HCT116 (cell line): ENCODE data around the gene PPIG. TPM values are rescaled to one million over a fixed set of nuclear protein-coding genes. Genes with fewer than 3 reads are reported as not detected.

Source experiments
- ATAC-seq: fragments of 200-7000 bp; cut with Tn5 transposase; 2 replicates; pipeline ENCODE4 v1.9.1; 2020; ENCODE audit warnings: mild to moderate bottlenecking, moderate library complexity
- BruUV-seq: library from RNA; stranded (reverse); fragments of 400-500 nt; replicated peaks from 2 replicates; lab custom pipeline; 2021; lab: Mats Ljungman, UMichigan
- CTCF ChIA-PET: fragments of 300-600 bp; sonication (Branson Sonifier 250); formaldehyde crosslinking; loops from one replicate; lab custom pipeline; 2021; ENCODE audit warnings: antibody characterized with exemption; lab: Charles Lee
- POLR2A ChIA-PET: fragments of 300-600, 350-600 bp; sonication (Branson Sonifier 250); formaldehyde crosslinking; loops from one replicate; lab custom pipeline; 2021; ENCODE audit warnings: antibody characterized with exemption; lab: Charles Lee
- RAD21 ChIA-PET, 2 experiments: fragments of 300-600 bp; sonication (Branson Sonifier 250); formaldehyde crosslinking; loops; one replicate each; lab custom pipeline; 2023; ENCODE audit warnings: low total read pairs in 2 of 2; ENCODE audit not compliant: uncharacterized antibody in 2 of 2, unreplicated experiment in 2 of 2, low non-redundant PET in 1 of 2; lab: Charles Lee
- DNase-seq: peaks from one replicate; pipeline ENCODE4 v3.0.0-alpha.2; 2010; ENCODE audit warnings: low read depth, low spot score
- H2AFZ ChIP-seq: fragments of 200-600 bp; shearing (Covaris generic), sonication (generic); 2 replicates; pipeline ENCODE4 v1.6.1; 2017; ENCODE audit warnings: low read depth, mixed run types, mixed read lengths, antibody characterized with exemption, low read length; ENCODE audit not compliant: poor library complexity, severe bottlenecking
- H3K27ac ChIP-seq: 2 replicates; pipeline ENCODE4 v1.5.1; 2012; ENCODE audit warnings: low read depth, low read length
- H3K27me3 ChIP-seq: fragments of 200-600 bp; sonication (generic); 2 replicates; pipeline ENCODE4 v1.6.1; 2016; ENCODE audit warnings: mixed run types, low read length, mixed read lengths; ENCODE audit not compliant: insufficient read depth
- H3K36me3 ChIP-seq, 2 experiments: fragments of 200-500 bp in 1 of 2; fragments of 200-600 bp in 1 of 2; sonication (Bioruptor generic) in 1 of 2; sonication (generic) in 1 of 2; 2 replicates each; pipeline versions ENCODE4 v1.5.1 to v1.6.1; 2014 to 2016; ENCODE audit warnings: low read length in 2 of 2, inconsistent platforms in 1 of 2, mixed read lengths in 1 of 2, mixed run types in 1 of 2; ENCODE audit not compliant: insufficient read depth in 2 of 2, control insufficient read depth in 1 of 2
- H3K4me1 ChIP-seq, 2 experiments: fragments of 200-600 bp in 1 of 2; sonication (generic) in 1 of 2; 2 replicates each; pipeline versions ENCODE4 v1.5.1 to v1.6.1; 2012 to 2017; ENCODE audit warnings: low read length in 2 of 2, inconsistent platforms in 1 of 2, mild to moderate bottlenecking in 1 of 2, mixed read lengths in 1 of 2, mixed run types in 1 of 2, moderate library complexity in 1 of 2; ENCODE audit not compliant: insufficient read depth in 2 of 2, control insufficient read depth in 1 of 2
- H3K4me2 ChIP-seq: fragments of 200-600 bp; sonication (generic); 2 replicates; pipeline ENCODE4 v1.6.1; 2017; ENCODE audit warnings: mixed run types, low read length, mixed read lengths
- H3K4me3 ChIP-seq, 2 experiments: fragments of 200-600 bp in 1 of 2; sonication (generic) in 1 of 2; replicated peaks in 1 of 2; 2 replicates each; pipeline ENCODE4 v1.5.1; 2011 to 2016; ENCODE audit warnings: low read length in 2 of 2, control low read depth in 1 of 2, low read depth in 1 of 2, mild to moderate bottlenecking in 1 of 2, mixed read lengths in 1 of 2, mixed run types in 1 of 2
- H3K79me2 ChIP-seq: fragments of 200-600 bp; sonication (generic); 2 replicates; pipeline ENCODE4 v1.6.1; 2017; ENCODE audit warnings: mild to moderate bottlenecking, mixed run types, low read length, moderate library complexity, mixed read lengths; ENCODE audit not compliant: insufficient read depth
- H3K9ac ChIP-seq: fragments of 200-600 bp; sonication (generic); 2 replicates; pipeline ENCODE4 v1.6.1; 2016; ENCODE audit warnings: low read length, mixed read lengths
- H3K9me2 ChIP-seq: fragments of 200-600 bp; sonication (generic), shearing (Covaris generic); 2 replicates; pipeline ENCODE4 v1.6.1; 2017; ENCODE audit warnings: mixed run types, mild to moderate bottlenecking, moderate library complexity; ENCODE audit not compliant: insufficient read depth
- H3K9me3 ChIP-seq, 2 experiments: fragments of 200-500 bp in 1 of 2; fragments of 200-600 bp in 1 of 2; sonication (Bioruptor generic) in 1 of 2; sonication (generic) in 1 of 2; 2 replicates each; pipeline ENCODE4 v1.6.1; 2014 to 2017; ENCODE audit warnings: low read length in 2 of 2, mixed read lengths in 2 of 2, inconsistent platforms in 1 of 2, low read depth in 1 of 2, mild to moderate bottlenecking in 1 of 2, mixed run types in 1 of 2, moderate library complexity in 1 of 2; ENCODE audit not compliant: control insufficient read depth in 1 of 2, insufficient read depth in 1 of 2
- H4K20me1 ChIP-seq: fragments of 200-600 bp; sonication (generic), shearing (Covaris generic); 2 replicates; pipeline ENCODE4 v1.6.1; 2017; ENCODE audit warnings: mixed run types, mild to moderate bottlenecking, moderate library complexity; ENCODE audit not compliant: insufficient read depth
- EGR1 ChIP-seq: IDR thresholded peaks from 2 replicates; pipeline ENCODE4 v1.6.1; 2012; ENCODE audit warnings: low read depth
- EZH2phosphoT487 ChIP-seq: fragments of 200-600 bp; IDR thresholded peaks from 2 replicates; pipeline ENCODE4 v1.6.1; 2018; ENCODE audit warnings: antibody characterized with exemption, borderline replicate concordance
- POLR2AphosphoS5 ChIP-seq: IDR thresholded peaks from 2 replicates; pipeline ENCODE4 v1.6.1; 2011; ENCODE audit warnings: mild to moderate bottlenecking, low read depth, low read length, moderate library complexity
- RAD21 ChIP-seq: IDR thresholded peaks from 2 replicates; pipeline ENCODE4 v1.6.1; 2012; ENCODE audit warnings: low read depth, mild to moderate bottlenecking
- SIN3A ChIP-seq: IDR thresholded peaks from 2 replicates; pipeline ENCODE4 v1.6.1; 2012; ENCODE audit warnings: low read depth
- SRF ChIP-seq: IDR thresholded peaks from 2 replicates; pipeline ENCODE4 v1.6.1; 2012; ENCODE audit warnings: low read depth
- TCF7L2 ChIP-seq: IDR thresholded peaks from 2 replicates; pipeline ENCODE4 v1.7.0; 2011; ENCODE audit warnings: borderline replicate concordance, inconsistent platforms; ENCODE audit not compliant: insufficient read depth, insufficient read length; ENCODE audit errors: extremely low read depth
- ZFX ChIP-seq: fragments of 450-650 bp; IDR thresholded peaks from 2 replicates; pipeline ENCODE4 v1.6.1; 2017
- ZNF274 ChIP-seq: fragments of 200-500 bp; sonication (Bioruptor generic); IDR thresholded peaks from 2 replicates; pipeline ENCODE4 v1.6.1; 2014; ENCODE audit warnings: mild to moderate bottlenecking, low read depth, low read length, inconsistent platforms
- intact Hi-C: fragments of 100-400 bp; cut with micrococcal nuclease; formaldehyde crosslinking; loops from 2 replicates; pipeline ENCODE4 v1.10.0; 2022
- total RNA-seq: library from RNA; stranded (reverse); gene quantifications from one replicate; pipeline ENCODE4 v1.2.1, GENCODE V29; 2021; ENCODE audit not compliant: unreplicated experiment
- TF ChIP-seq, protein P1 (sequence below): IDR thresholded peaks from 2 replicates; pipeline ENCODE4 v1.6.1; 2012
- TF ChIP-seq, protein P2 (sequence below): IDR thresholded peaks from 2 replicates; pipeline ENCODE4 v1.6.1; 2011; ENCODE audit warnings: mild to moderate bottlenecking, low read length, moderate library complexity; ENCODE audit not compliant: insufficient replicate concordance; ENCODE audit errors: extremely low read depth

The PPIG gene
- total RNA-seq, 1 experiment from 2014 or later, result 55.3 TPM

DNA sequence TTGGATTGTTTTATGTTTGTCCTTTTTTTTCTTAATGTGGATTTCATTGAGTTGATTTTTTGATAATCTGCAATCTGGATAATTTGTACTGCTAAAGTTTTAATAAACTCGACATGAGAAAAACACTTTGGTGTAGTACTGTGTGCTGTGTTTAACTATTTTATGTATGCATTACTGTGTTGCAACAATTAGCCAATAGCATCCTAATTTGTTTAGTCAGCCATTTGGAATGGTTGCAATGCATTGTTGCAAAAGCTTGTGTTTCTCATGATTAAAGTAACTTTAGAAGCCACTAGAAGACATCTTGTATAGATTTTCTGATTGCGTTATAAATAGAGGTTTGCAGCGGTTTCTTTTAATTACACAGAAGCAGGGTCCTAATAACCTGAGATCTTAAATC is 53.5 kb downstream of the PPIG start:
- Histone ChIP-seq H3K9me3 (no peaks in the 10 kb centered on the region), H3K9me2 (no peaks in the 10 kb centered on the region), H3K27ac (no peak overlapping the region), H3K36me3 (peaks cover 27 to 37% of the 10 kb centered on the region in 2 experiments), H3K4me3 (no peak overlapping the region), H3K9ac (no peak overlapping the region), H2AFZ (no peak overlapping the region), H4K20me1 (no peaks in the 10 kb centered on the region), H3K4me2 (no peak overlapping the region), H3K4me1 (no peaks in the 10 kb centered on the region), H3K79me2 (0 out of 2 replicates have a peak, but pooled peaks cover 7% of the 10 kb centered on the region), H3K27me3 (no peaks in the 10 kb centered on the region)
- ATAC-seq (no peak), DNase-seq (no peak)
- ChIA-PET POLR2A (no interaction called here), RAD21 (no interaction called here), CTCF (no interaction called here)
- intact Hi-C loops, result no loop called here
- BruUV-seq, result no TSS peak
- TF ChIP-seq EZH2phosphoT487 (no peak), EGR1 (no peak), ZNF274 (no peak), POLR2AphosphoS5 (no peak), RAD21 (no peak), SRF (no peak)
- TF ChIP-seq, protein P1, sequence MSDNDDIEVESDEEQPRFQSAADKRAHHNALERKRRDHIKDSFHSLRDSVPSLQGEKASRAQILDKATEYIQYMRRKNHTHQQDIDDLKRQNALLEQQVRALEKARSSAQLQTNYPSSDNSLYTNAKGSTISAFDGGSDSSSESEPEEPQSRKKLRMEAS, result no peak
- TF ChIP-seq, protein P2, sequence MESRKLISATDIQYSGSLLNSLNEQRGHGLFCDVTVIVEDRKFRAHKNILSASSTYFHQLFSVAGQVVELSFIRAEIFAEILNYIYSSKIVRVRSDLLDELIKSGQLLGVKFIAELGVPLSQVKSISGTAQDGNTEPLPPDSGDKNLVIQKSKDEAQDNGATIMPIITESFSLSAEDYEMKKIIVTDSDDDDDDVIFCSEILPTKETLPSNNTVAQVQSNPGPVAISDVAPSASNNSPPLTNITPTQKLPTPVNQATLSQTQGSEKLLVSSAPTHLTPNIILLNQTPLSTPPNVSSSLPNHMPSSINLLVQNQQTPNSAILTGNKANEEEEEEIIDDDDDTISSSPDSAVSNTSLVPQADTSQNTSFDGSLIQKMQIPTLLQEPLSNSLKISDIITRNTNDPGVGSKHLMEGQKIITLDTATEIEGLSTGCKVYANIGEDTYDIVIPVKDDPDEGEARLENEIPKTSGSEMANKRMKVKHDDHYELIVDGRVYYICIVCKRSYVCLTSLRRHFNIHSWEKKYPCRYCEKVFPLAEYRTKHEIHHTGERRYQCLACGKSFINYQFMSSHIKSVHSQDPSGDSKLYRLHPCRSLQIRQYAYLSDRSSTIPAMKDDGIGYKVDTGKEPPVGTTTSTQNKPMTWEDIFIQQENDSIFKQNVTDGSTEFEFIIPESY, result no peak

DNA sequence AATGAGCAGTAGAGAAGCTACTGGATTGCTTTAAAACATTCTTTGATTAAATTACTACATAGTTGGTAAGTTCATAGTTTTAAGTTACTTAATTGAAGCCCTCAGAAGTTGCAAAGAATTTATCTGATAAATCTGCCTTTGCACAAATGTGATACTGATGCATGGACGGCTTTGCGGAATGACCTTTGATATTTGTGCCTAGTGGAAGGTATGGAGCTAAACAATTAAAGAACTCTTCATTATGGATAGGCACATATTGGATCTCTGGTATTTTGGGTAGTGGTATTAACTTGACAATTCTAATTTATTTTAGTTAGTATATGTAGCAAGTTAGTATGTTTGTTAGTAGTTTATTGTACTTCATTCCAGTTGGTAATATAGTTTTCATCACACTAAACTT is 56.0 kb downstream of the PPIG start:
- POLR2A ChIA-PET, result interaction anchor here (1.2 kb wide), 1 partner anchor 10 kb away, joined by 3 read pairs; no protein-coding TSS in a partner anchor
- RAD21 ChIA-PET, result no interaction called here
- ATAC-seq, result no peak

More for the DNA sequence above, 56.0 kb downstream of the PPIG start:
- Histone ChIP-seq H3K9me3 (no peaks in the 10 kb centered on the region), H3K79me2 (0 out of 2 replicates have a peak, but pooled peaks cover 7% of the 10 kb centered on the region), H3K27ac (no peak overlapping the region), H3K27me3 (no peaks in the 10 kb centered on the region), H3K4me1 (no peaks in the 10 kb centered on the region), H3K36me3 (peaks cover 22 to 24% of the 10 kb centered on the region in 2 experiments; a peak in 3 of 4 replicates), H2AFZ (no peak overlapping the region), H4K20me1 (no peaks in the 10 kb centered on the region), H3K9ac (no peak overlapping the region), H3K9me2 (no peaks in the 10 kb centered on the region), H3K4me2 (no peak overlapping the region), H3K4me3 (no peak overlapping the region)
- intact Hi-C loops, result no loop called here
- CTCF ChIA-PET, result no interaction called here
- BruUV-seq, result no TSS peak
- no peak for DNase-seq
- TF ChIP-seq SIN3A (no peak), EGR1 (no peak), ZFX (no peak), TCF7L2 (no peak)
